Endothelial cell of umbilical vein (primary cell): ENCODE measurements around the gene KIAA1671. TPM values are rescaled to one million over a fixed set of nuclear protein-coding genes. Genes with fewer than 3 reads are reported as not detected.

Experiments used
- BruUV-seq: library from RNA; stranded (reverse); fragments of 400-500 nt; replicated peaks from 2 replicates; lab custom pipeline; 2021; lab: Mats Ljungman, UMichigan
- CTCF ChIA-PET: fragments of 300-600, 350-600 bp; sonication (Branson Sonifier 250); formaldehyde crosslinking; loops from one replicate; lab custom pipeline; 2021; ENCODE audit warnings: antibody characterized with exemption, inconsistent platforms; lab: Charles Lee
- POLR2A ChIA-PET: fragments of 300-600, 350-600 bp; sonication (Branson Sonifier 250); formaldehyde crosslinking; loops from one replicate; lab custom pipeline; 2021; ENCODE audit warnings: antibody characterized with exemption, inconsistent platforms; lab: Charles Lee
- DNase-seq: peaks from one replicate; pipeline ENCODE4 v3.0.0-alpha.2; 2011; ENCODE audit warnings: low read depth, low spot score
- FAIRE-seq: peaks from 2 replicates; lab custom pipeline; 2011; peaks lifted over from hg19 to GRCh38; lab: Jason Lieb, UNC
- H2AFZ ChIP-seq: 2 replicates; pipeline ENCODE4 v1.6.0; 2012; ENCODE audit warnings: low read depth, low read length, control low read depth, inconsistent platforms
- H3K27ac ChIP-seq: 2 replicates; pipeline ENCODE4 v1.5.1; 2011; ENCODE audit warnings: low read depth, mild to moderate bottlenecking, control low read depth, low read length, moderate library complexity; ENCODE audit not compliant: insufficient read depth
- H3K27me3 ChIP-seq, 2 experiments: 2 replicates each; pipeline versions ENCODE4 v1.6.0 to v1.6.1; 2011; ENCODE audit warnings: low read length in 2 of 2, mixed read lengths in 1 of 2; ENCODE audit not compliant: control insufficient read depth in 2 of 2, insufficient read depth in 2 of 2
- H3K36me3 ChIP-seq, 2 experiments: 2 replicates in 1 of 2; 3 replicates in 1 of 2; pipeline ENCODE4 v1.5.1; 2011; ENCODE audit warnings: low read length in 2 of 2, mild to moderate bottlenecking in 1 of 2, moderate library complexity in 1 of 2; ENCODE audit not compliant: control insufficient read depth in 2 of 2, insufficient read depth in 2 of 2; ENCODE audit errors: extremely low read depth in 1 of 2
- H3K4me1 ChIP-seq: 3 replicates; pipeline ENCODE4 v1.5.1; 2011; ENCODE audit warnings: mild to moderate bottlenecking, low read length; ENCODE audit not compliant: control insufficient read depth, insufficient read depth; ENCODE audit errors: extremely low read depth
- H3K4me2 ChIP-seq: 2 replicates; pipeline ENCODE4 v1.6.1; 2011; ENCODE audit warnings: low read length, control low read depth, mixed read lengths; ENCODE audit not compliant: insufficient read depth
- H3K4me3 ChIP-seq, 3 experiments: fragments of 200-600 bp in 1 of 3; sonication (generic), shearing (Covaris generic) in 1 of 3; replicated peaks in 1 of 3; 2 replicates each; pipeline ENCODE4 v1.5.1; 2011 to 2016; ENCODE audit warnings: control low read depth in 3 of 3, low read length in 3 of 3, mild to moderate bottlenecking in 2 of 3, inconsistent platforms in 1 of 3, low read depth in 1 of 3, moderate library complexity in 1 of 3; ENCODE audit not compliant: insufficient read depth in 1 of 3
- H3K79me2 ChIP-seq: 2 replicates; pipeline ENCODE4 v1.6.0; 2012; ENCODE audit warnings: low read length, inconsistent platforms; ENCODE audit not compliant: control insufficient read depth, insufficient read depth
- H3K9ac ChIP-seq: replicated peaks from 2 replicates; pipeline ENCODE3; 2011; ENCODE audit warnings: low read length, control low read depth; ENCODE audit not compliant: insufficient read depth; ENCODE audit errors: extremely low read depth
- H3K9me1 ChIP-seq: replicated peaks from 3 replicates; pipeline ENCODE4 v1.6.0; 2011; ENCODE audit warnings: mild to moderate bottlenecking, low read length; ENCODE audit not compliant: control insufficient read depth, insufficient read depth; ENCODE audit errors: extremely low read depth
- H3K9me3 ChIP-seq: replicated peaks from 2 replicates; pipeline ENCODE4 v1.5.1; 2012; ENCODE audit warnings: low read length, inconsistent platforms; ENCODE audit not compliant: control insufficient read depth, insufficient read depth
- H4K20me1 ChIP-seq: replicated peaks from 2 replicates; pipeline ENCODE3; 2011; ENCODE audit warnings: mild to moderate bottlenecking, low read length; ENCODE audit not compliant: control insufficient read depth, insufficient read depth; ENCODE audit errors: extremely low read depth
- CTCF ChIP-seq, 2 donors: IDR thresholded peaks; 1 replicate in 1 of 2; 2 replicates in 1 of 2; pipeline ENCODE4 v1.5.1; 2011; ENCODE audit warnings: low read length in 2 of 2, mild to moderate bottlenecking in 2 of 2, moderate library complexity in 2 of 2, control low read depth in 1 of 2, inconsistent platforms in 1 of 2, low read depth in 1 of 2; ENCODE audit not compliant: insufficient read depth in 1 of 2; ENCODE audit errors: extremely low read depth in 1 of 2
- EZH2 ChIP-seq: IDR thresholded peaks from 2 replicates; pipeline ENCODE4 v1.6.1; 2012; ENCODE audit warnings: borderline replicate concordance, low read depth, mild to moderate bottlenecking, moderate library complexity, low read length, inconsistent platforms; ENCODE audit not compliant: severe bottlenecking
- FOS ChIP-seq: IDR thresholded peaks from 2 replicates; pipeline ENCODE4 v1.6.1; 2011; ENCODE audit warnings: mild to moderate bottlenecking, low read length, moderate library complexity, borderline replicate concordance; ENCODE audit not compliant: insufficient read depth
- GATA2 ChIP-seq: IDR thresholded peaks from 2 replicates; pipeline ENCODE4 v1.7.0; 2011; ENCODE audit warnings: low read depth, mild to moderate bottlenecking, moderate library complexity, mixed read lengths, low read length; ENCODE audit not compliant: insufficient read length, insufficient read depth
- JUN ChIP-seq: IDR thresholded peaks from 2 replicates; pipeline ENCODE4 v1.6.1; 2011; ENCODE audit warnings: borderline replicate concordance, low read depth; ENCODE audit not compliant: insufficient read length, insufficient read depth
- MAX ChIP-seq: IDR thresholded peaks from 2 replicates; pipeline ENCODE4 v1.6.1; 2011; ENCODE audit not compliant: insufficient read depth, insufficient read length
- MYC ChIP-seq: IDR thresholded peaks from one replicate; pipeline ENCODE4 v1.6.1; 2011; ENCODE audit warnings: mild to moderate bottlenecking, low read depth, low read length
- POLR2A ChIP-seq: IDR thresholded peaks from 2 replicates; pipeline ENCODE4 v1.6.1; 2012; ENCODE audit warnings: low read depth, mild to moderate bottlenecking, control low read depth, low read length
- POLR2AphosphoS5 ChIP-seq: IDR thresholded peaks from 2 replicates; pipeline ENCODE4 v1.6.1; 2012; ENCODE audit warnings: low read depth, mild to moderate bottlenecking, control low read depth, low read length, moderate library complexity; ENCODE audit not compliant: insufficient read depth
- dilution Hi-C: fragments of 300-500 bp; cut with MboI; formaldehyde crosslinking; loops from one replicate; pipeline ENCODE4 v1.15.0; 2019; ENCODE audit warnings: low sequenced_read_pairs; ENCODE audit not compliant: extremely low pct_ligation_motif_present
- intact Hi-C: fragments of 100-400 bp; cut with micrococcal nuclease; formaldehyde crosslinking; loops from one replicate; pipeline ENCODE4 v1.10.0; 2022
- polyA plus RNA-seq, 4 experiments: library from polyadenylated mRNA; depleted of rRNA in 3 of 4; stranded (reverse) in 3 of 4; unstranded in 1 of 4; fragments of >200 nt; gene quantifications; 2 replicates each; pipeline versions ENCODE4 v1.2.1 to v1.2.3, GENCODE V29; 2011 to 2012; ENCODE audit warnings: missing spikeins in 1 of 4
- total RNA-seq: library from RNA; stranded (reverse); gene quantifications from 2 replicates; pipeline ENCODE4 v1.2.3, GENCODE V29; 2021

Gene KIAA1671
- total and polyA plus RNA-seq, 2 donors (not counting 3 experiments of a cell fraction or from before 2014, with no cell fraction given) = 23.1 to 85.1 TPM

GRCh38 chr22:24926849-24927579 is 25.5 kb upstream of the KIAA1671 start:
- POLR2A ChIA-PET = no interaction called here
- no TSS peak for BruUV-seq
- H3K27ac ChIP-seq = peak overlapping the region; percentile 35
- H2AFZ ChIP-seq = peak overlapping the region; percentile 70
- dilution Hi-C loops (no loop called here), intact Hi-C loops (no loop called here)
- no peak overlapping the region for H3K4me3 ChIP-seq
- peak; percentile 49 for DNase-seq
- no peak overlapping the region for H3K9ac ChIP-seq
- no peaks in the 10 kb centered on the region for H3K36me3 ChIP-seq
- H4K20me1 ChIP-seq = no peaks in the 10 kb centered on the region
- H3K27me3 ChIP-seq = peaks cover 9 to 10% of the 10 kb centered on the region in 2 experiments
- no peaks in the 10 kb centered on the region for H3K79me2 ChIP-seq
- H3K9me1 ChIP-seq = no peaks in the 10 kb centered on the region
- CTCF ChIA-PET = interaction anchor here (1.1 to 1.6 kb wide), 6 partner anchors 12 to 157 kb away, joined by 3 to 8 read pairs (median 4); no protein-coding TSS in a partner anchor
- H3K4me2 ChIP-seq = peak overlapping the region; percentile 46
- TF ChIP-seq POLR2AphosphoS5 = no peak
- TF ChIP-seq CTCF (IDR thresholded peaks at IDR 0.05; ENCODE audit: extremely low read depth in 1 of 2, insufficient read depth in 1 of 2, low read depth in 1 of 2, low read length in 2 of 2) = no peak
- no peak for TF ChIP-seq EZH2
- TF ChIP-seq MAX = no peak
- no peak for TF ChIP-seq JUN
- TF ChIP-seq POLR2A = no peak
- no peak for TF ChIP-seq FOS
- no peak for TF ChIP-seq GATA2
- TF ChIP-seq MYC = no peak
- FAIRE-seq = peak; percentile 84
- H3K4me1 ChIP-seq = peaks cover 20% of the 10 kb centered on the region
- no peaks in the 10 kb centered on the region for H3K9me3 ChIP-seq
